GM18873 (cell line): ENCODE measurements around the gene PCYT1A.

Experiments used
- ATAC-seq: cut with Tn5 transposase; IDR thresholded peaks from one replicate; pipeline ENCODE4 v1.9.1; 2021; ENCODE audit warnings: mild to moderate bottlenecking, moderate library complexity, moderate number of reproducible peaks; ENCODE audit not compliant: unreplicated experiment, low FRiP score

Gene PCYT1A

DNA sequence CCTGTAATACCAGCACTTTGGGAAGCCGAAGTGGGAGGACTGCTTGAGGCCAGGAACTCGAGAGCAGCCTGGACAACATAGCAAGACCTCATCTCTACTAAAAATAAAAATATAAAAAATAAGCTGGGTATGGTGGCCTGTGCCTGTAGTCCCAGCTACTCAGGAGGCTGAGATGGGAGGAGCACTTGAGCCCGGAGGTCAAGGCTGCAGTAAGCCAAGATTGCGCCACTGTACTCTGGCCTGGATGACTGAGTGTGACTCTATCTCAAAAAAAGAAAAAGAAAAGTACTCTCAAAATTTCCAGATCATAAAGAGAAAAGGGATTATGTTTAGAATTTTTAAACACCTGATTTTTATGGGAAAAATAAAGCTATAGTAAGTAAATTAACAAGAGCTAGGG, 47.1 kb downstream of the PCYT1A start:
- no peak for ATAC-seq

DNA sequence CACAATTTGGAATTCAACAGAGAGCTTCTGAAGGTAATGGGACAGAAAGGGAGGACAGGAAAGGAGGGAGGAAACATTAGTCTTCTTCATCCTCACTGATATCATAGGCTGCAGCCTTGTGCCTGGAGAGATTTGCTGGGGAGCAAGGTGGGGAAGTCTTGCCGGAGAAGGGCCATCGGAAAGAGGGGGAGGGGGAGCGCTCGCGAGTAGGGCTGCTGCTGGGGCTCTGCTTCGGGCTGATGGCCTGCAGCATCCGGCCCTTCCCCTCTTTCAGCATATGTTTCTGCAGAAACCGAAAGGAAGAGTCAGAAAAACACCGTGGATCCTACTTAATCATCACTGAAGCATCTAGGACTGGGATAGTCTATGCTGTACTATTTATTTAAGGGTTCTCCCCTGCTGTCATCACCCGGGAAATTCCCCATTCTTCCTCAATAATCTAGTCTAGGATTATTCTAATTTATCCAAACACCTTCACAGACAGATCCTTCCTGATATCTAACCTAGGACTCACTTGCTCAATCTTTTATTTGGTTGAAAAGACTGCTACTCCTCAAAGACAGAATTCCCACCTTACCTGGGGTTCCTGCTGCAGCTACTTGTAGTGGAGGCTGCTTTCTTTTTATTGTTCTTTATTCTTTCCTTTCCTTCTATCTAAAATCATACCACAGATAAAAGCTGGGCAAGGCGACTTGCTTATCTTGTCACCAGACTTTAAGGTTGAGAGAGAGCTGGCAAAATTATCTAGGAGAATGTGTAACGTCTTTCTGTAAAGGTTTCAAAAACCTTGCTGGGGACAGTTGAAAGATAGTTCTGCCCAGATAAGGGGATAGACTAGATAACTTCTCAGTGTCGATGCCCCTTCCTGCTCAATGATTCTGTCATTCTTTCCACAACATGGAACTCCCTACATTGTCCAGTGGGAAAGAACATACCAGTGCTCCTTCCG, 48.6 kb downstream of the PCYT1A start:
- ATAC-seq: no peak

DNA sequence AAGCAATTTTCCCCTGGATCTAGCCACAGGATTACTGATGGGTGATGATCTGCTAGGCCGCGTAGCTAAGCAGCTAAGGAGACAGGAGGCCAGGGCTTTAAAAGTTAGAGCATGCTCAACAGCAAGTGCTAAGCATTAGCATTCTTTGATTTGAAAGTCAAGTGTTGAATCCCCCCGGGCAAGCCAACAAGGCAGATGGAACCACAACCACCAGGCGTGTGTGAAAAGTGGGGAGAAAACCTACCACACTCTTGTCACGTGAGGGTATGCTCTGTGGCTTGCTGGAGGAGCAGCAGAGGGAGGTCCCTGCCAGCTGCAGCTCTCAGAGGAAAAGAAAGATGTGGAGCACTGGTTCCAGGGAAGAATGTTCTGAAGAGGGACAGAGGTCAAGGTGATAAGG, 50.3 kb downstream of the PCYT1A start:
- no peak for ATAC-seq

DNA sequence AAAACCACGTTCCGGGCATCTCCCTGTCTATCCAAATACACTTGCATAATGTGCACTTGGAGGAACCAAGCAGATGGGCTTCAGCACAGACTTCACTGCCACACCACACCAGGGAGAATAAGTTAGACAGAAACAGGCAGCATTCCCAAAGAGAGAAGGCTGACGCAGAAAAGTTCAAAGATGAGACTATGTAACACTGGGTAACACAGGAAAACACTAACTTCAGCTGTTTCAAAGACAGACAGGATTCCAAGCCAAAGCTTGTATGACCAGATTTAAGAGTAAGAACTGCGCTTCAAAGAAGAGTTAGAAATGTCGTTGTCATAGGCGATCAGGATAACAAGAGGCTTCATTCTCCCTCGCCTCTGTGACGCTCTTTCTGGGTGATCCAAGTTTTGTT, 51.3 kb downstream of the PCYT1A start:
- no peak for ATAC-seq

DNA sequence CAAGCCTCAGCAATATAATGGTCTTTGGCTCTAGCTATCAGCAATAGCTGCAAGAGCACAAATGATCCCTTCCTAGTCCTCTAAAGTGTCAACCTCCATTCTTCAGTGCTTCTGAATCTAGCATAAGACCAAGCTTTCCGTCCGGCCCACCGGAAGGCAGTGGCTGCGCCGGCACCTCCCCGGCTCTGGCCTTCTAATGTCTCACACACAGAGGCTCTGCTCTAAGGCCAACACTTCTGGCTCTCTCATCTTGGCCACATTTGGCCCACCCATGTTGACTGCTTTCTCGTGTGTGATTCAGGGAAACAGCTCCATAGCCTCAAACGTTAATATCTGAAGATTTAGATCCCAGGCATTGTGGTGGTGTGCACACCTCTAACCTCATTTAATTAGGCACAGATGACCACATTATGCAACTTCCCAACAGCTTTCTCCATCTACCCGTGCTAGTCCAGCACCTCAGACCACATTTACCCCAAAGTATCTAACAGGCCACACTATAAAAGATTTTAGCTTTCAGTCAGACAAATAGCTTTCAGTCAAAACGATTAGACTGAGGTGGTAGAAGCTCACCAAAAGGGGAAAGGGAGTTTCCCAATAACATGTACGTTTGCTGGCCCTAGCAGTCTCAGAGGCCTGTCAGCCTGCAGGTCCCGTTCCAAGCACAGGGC, 51.9 kb downstream of the PCYT1A start:
- ATAC-seq: no peak

DNA sequence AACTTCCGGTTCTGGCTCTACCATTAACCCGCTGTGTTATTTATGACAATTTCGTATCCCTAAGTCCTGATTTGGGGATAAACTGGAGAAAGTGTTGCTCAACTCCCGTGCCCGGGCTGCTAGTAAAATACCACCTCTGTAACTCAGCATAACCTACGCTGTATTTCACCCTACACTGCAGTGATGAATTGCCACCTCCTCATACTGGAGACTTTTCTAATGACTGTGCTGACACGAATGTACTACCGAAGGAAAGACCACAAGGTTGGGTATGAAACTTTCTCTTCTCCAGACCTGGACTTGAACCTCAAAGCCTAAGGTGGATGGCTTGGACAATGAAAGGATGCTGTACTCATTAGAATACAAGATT, 54.7 kb downstream of the PCYT1A start:
- no peak for ATAC-seq

DNA sequence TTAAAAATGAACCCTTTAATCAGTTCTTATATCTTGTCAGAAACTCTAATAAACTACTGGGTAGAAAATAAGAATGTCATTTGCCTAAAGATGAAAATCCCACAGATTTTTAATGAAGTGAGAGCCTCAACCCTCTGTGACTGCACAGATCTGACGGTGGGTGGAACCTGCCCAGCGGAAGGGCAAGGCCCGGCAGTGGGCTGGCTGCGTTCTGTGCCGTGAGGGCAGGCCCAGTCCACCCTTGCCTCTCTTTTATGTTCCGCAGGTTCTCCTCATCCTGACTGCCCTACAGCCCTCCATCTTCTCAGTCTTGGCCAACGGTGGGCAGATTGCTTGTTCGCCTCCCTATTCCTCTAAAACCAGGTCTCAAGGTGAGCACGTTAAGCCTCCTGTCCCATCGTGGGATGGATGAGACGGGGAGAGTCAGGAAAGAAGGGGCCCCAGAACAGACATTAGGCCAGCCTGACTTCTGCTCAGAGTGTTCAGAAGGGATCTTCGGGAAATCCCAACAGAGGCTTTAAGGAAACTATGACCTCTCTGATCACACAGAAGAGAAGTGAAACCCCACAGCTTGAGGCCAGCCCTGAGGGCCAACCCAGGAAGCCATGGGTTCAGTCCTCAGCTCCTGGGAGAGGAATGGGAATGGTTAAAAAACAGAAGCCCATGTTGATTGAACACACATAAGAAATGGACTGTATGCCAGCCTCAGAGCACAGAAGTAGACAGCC, 55.2 kb downstream of the PCYT1A start:
- no peak for ATAC-seq

DNA sequence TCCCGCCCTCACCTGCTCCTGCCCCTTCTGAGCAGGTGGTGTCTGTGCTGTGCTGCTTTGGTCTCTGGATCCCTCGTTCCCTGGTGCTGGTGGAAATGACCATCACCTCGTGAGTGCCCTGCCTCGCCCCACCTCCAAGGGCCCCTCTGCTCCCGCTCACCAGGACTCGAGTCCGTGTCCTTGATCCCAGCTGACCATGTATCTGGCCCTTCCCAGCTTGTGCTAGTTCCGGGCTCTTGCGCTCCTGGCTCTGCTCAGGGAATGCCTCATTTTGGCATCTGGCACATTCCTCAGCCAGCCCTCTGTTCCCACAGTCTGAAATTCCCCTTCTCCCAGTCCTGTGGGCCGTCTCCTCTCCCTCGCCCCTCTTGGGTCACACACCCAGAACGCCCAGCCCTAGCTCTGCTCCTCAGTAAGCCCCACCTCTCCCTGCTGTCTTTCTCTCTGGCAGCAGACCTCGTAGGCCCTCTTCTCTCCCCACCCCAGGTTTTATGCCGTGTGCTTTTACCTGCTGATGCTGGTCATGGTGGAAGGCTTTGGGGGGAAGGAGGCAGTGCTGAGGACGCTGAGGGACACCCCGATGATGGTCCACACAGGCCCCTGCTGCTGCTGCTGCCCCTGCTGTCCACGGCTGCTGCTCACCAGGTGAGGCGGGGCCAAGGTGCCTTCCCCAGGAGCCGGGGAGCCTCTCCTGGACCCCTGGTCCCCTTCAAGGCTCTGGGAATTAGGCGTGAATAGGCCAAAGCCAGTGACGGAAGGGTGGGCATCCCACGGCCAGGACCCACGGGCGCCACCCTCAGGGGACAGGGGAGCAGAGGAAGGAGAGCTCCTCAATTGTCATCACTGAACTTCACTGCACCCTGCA, 59.7 kb downstream of the PCYT1A start:
- ATAC-seq: no peak

DNA sequence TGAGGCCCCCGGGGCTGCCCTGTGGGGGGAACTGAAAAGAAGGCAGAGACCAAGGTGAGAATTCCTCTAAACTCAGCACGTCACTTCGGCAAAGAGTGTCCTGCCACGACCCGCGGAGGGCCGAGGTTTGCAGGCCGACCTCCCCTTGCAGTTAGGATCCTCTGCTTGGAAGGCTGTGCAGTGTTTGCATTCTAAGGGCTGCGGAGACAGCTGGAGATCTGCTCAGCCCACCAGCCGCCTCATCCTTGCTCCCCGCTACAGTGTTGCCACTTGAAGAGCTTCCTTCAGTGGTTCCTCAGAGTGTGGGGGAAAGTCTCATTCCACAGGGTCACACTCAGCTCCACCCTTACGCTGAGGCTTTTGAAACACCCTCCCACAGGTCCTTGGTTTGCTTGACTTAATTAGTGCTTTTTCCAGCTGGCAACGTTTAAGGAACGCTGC, 60.4 kb downstream of the PCYT1A start:
- no peak for ATAC-seq

DNA sequence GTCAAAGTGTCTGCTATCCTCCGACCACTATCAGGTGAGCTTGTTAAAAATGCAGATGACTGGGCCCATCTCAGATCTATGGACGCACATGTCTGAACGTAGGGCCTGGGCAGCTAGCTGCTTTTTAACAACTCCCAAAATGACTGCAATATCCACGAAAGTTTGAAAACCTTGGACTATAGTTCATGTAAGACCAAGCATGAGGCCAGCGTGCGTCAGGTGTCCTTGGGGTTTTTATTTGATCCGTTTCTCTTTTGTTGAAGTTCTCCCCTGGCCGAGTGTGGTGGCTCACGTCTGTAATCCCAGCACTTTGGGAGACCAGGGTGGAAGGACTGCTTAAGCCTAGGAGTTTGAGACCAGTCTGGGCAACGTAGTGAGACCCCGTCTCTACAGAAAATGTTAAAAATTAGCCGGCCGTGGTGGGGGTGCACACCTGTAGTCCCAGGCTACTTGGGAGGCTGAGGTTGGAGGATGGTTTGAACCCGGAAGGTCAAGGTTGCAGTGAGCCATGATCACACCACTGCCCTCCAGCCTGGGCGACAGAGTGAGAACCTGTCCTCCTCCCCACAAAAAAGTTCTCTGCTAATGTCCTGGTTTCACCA, 61.7 kb downstream of the PCYT1A start:
- no peak for ATAC-seq

DNA sequence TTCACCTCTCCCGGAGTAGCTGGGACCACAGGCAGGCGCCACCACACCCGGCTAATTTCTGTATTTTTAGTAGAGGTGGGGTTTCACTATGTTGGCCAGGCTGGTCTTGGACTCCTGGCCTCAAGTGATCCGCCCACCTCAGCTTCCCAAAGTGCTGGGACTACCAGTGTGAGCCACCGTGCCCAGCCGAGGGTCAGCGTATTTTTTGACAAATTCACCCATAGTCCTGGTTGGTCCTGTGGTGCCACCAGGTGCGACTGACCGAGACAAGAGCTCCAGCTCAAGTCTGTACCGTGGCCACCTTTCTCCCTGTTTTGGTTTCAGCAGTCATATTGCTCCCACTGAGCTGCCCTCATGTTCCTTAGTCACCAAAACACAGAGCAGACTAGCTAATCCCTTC, 62.4 kb downstream of the PCYT1A start:
- ATAC-seq: no peak

DNA sequence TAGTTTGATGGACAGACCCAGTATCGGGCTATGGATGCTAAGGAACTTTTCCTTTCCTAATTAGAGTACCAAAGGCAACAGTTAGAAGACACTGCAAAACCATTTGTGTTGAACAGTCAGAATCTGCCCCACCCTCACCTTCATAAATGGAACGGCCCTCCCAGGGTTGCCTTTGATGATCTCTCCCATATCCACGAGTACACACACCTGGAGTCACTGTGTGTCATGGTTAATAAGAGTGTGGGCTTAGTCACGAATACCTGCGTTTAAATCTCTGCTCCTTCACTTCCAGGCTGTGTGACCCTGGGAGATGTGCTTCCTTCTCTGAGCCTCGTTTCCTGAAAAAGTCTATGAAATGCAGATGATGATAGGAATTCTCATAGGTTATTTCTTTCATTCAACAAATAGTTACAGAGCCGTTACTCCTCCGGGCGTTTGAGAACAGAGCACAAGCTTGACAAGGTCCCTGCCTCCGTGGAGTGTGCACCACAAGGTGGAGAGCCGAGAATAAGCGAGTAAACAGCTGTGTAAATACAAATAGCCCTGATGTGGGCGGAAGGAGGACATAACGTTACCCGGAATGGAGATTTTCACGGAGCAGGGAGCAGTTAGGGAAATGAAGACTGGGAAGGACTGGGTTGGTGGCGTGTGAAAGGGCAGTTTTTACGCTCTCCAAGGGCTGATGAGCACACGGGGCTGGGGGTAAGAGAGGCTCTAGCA, 64.5 kb downstream of the PCYT1A start:
- ATAC-seq: no peak

DNA sequence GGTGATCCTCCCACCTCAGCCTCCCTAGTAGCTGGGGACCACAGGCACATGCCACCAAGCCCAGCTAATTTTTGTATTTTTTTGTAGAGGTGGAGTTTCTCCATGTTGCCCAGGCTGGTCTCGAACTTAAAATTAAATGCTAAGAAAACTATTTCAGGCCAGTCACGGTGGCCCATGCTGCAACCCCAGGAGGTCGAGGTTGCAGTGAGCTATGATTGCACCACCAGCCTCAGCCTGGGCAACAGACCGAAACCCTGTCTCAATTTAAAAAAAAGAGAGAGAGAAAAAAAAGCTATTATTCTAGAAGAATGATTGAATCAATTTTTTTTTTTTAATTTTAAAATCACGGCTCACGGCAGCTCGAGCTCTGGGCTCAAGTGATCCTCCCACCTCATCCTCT, 66.5 kb downstream of the PCYT1A start:
- no peak for ATAC-seq

DNA sequence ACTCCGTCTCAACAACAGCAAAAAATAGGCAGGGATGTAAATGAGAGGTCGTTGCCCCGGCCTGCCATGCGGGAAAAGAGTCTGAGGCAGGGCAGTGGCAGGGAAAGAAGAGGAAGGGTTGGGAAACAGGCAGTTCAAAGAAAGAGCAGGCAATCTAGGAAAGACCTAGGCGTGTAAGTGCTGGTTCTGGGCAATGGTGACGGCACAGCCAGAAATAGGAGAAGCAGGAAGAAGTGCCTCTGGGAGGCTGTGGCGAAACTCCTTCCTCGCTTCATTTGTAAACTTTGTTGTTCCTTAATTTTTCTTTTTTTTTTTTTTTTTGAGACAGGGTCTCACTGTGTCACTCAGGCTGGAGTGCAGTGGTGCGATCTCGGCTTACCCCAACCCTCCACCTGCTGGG, 66.9 kb downstream of the PCYT1A start:
- no peak for ATAC-seq

DNA sequence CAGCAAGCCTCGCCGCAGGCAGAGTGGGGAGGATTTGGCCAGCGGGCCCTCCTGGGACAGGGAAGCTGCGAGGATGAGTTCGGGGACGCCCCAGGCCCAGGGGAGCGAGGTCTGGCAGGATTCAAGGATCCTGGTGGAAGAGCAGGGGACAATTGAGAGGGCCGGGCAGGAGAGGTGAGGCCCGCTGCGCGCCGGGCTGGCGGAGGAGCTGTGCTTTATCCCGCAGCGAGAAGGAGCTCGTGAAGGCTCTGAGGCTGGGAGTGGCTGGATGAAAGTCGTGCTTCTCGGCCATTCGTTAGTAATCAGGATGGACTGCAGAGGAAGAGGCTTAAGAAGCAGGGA, 67.6 kb downstream of the PCYT1A start:
- no peak for ATAC-seq

DNA sequence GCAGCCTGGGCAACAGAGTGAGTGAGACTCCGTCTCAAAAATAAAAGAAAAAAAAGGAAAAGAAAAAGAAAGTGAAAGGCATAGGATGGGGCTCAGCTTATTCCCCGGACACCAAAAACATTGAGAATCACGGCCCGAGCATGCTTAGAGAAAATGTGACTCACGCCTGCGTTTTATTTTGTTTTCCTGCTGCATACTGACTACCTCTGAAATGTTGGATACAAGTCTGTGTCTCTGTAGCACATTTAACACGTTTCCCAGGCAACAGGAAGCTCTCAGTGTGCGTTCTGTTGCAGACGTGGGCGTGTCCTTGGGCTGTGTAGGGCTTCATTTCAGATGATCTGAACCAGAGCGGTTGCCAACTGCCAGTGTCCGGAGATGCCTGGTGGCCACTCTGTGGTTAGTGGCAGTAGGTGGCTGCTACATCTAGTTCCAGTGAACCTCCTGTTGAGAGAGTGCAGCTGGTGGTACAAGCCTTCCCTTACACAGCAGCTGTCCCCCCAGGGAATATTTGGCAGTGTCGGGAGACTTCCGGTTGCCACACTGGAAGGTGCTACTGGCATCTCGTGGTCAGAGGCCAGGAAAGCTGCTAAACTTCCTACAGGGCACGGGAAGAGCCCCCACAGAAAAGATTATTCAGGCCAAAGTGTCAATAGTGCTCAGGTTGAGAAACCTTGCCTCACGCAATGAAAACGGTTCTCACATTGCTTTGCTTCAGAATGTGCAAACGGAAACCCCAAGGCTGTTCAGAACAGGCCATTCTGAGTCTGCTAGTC, 68.1 kb downstream of the PCYT1A start:
- no peak for ATAC-seq

DNA sequence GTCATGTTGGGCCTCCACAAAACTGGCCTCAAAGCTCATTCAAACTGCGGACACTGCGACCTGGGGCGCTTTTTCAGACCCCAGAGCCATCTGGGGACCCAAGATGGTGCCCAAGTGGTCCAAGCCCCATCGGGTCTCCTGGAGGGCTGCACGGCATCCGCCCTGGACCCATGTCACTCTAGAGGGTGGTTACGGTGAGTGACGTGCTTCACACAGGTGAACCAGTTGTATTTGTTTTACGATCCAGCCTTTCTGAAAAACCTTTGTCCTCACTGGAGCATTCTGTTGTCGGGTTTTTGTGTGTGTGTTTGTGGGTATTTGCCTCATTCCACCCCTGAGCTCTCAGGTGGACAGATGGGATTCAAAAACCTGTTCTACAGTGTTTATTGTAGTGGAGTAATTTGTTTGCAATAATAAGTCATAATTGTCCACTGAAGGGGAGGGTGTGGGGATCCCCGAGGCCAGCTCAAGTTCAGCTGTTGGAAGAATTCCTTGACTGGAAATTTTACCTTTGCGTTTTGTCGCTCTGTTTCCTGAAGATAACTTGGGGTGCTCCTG, 69.3 kb downstream of the PCYT1A start:
- ATAC-seq: no peak
